ENCODE data around the gene RTKN2. TPM values are rescaled to one million over a fixed set of nuclear protein-coding genes. Genes with fewer than 3 reads are reported as not detected.
"Not testable (repeated sequence)": the region's sequence is repeated elsewhere in the genome, so short reads cannot be mapped to it uniquely, and the experiment has no call there.

Gene RTKN2, protein sequence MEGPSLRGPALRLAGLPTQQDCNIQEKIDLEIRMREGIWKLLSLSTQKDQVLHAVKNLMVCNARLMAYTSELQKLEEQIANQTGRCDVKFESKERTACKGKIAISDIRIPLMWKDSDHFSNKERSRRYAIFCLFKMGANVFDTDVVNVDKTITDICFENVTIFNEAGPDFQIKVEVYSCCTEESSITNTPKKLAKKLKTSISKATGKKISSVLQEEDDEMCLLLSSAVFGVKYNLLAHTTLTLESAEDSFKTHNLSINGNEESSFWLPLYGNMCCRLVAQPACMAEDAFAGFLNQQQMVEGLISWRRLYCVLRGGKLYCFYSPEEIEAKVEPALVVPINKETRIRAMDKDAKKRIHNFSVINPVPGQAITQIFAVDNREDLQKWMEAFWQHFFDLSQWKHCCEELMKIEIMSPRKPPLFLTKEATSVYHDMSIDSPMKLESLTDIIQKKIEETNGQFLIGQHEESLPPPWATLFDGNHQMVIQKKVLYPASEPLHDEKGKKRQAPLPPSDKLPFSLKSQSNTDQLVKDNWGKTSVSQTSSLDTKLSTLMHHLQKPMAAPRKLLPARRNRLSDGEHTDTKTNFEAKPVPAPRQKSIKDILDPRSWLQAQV
- 10 to 100 TPM in 2 of 3 donors, 1 to 10 TPM in 1; 9.2 to 11.8 (median 10.2) TPM for polyA plus RNA-seq (ENCODE audit: insufficient read length in 3 of 3)

DNA sequence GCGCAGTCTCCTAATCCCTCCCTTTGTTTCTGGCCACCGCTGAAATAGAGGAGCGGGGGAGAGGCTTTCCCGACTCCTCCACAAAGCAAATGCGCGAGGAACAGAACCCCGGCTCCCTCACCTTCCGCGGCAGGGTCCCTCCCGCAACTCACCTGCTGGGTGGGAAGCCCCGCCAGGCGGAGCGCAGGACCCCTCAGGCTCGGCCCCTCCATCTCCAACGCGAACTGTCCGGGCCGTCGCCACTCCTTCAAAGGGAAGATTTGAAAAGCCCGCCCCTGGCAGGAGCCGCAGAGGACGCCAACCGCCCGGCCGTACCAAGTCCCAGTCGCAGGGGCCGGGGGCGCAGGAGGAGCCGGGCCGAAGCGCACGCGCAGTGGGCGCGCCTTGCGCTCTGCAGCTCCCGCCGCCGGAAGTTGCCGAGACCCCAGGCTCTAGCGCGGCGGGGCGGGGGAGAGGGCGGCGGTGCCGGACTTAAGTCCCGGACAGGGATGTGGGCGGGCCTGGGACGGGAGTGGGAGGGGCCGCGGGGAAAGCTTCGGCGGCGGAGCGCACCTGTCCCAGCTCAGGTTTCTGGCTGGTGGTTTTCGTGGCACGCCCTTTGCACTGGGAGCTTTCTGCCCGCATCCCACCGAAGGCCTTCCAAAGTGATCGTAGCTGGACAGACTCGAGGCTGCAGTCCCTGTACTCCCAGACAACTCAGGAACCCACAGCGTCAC is at the start of gene RTKN2:
Gene RTKN2, minus strand, starts transcription at position 446 of the 716 bp plus-strand sequence. Its CDS starts 234 bp downstream, at position 212.
- peak; percentile 85 to 94 (median 91) for DNase-seq (ENCODE audit: low read depth in 3 of 3, low spot score in 2 of 3)

DNA sequence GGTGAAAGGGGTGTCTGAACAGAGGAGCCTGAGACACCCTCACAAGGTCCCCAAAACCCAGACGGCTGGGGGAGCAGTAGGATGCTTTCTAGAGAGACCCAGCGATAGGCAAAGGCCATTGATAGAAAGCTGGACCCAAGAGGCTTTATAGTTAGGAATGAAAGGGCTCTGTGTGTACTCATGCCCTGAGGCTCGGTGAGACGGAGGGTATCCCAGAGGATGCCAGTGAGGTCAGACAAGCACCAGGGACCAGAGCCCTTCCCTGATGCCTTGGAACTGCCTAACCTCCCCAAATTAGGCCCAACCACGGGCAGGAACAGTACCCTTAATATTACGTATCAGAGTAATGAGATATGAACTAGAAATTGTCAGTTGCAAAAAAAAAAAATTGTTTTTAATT is 48.6 kb upstream of the RTKN2 start:
- DNase-seq (ENCODE audit: low read depth in 3 of 3, low spot score in 2 of 3): no peak

DNA sequence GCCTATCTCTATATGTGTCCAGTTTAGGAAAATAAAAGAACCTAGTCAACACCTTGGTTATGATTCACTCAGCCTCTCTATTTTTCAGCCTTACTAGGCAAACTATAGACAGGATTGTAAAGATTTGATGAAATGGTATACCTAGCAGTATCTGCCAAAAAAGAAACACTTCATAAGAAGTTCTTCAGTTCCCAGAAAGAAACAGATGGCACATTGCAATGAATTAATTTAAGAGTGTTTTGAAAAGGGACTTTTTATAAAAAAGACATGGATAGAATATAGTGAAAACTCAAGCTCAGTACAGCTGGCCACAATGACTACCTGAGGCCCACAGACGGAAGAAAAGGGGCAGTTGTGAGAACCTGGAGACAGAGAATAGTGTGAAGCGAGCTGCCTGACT is 40.6 kb upstream of the RTKN2 start:
- no peak for DNase-seq (ENCODE audit: low read depth in 3 of 3, low spot score in 2 of 3)

DNA sequence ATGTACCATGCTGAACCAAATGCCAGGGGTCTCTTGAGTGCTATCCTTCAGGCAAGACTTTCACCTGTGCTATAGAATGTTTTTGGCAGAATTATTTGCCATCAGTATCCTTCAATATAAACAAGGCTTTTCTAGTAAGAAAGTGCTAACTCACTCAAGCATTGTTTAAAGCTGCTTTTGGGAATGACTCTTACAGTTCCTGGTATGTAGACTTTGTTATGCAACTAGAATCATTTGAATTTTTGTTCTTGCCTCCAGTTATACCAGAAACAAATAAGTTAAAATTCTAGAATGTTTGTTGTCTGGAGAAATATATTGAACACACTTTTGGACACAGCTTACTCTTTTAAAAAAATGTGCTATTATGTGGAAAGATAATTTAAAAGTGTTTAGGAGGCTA is 39.5 kb upstream of the RTKN2 start:
- no peak for DNase-seq (ENCODE audit: low read depth in 3 of 3, low spot score in 2 of 3)

DNA sequence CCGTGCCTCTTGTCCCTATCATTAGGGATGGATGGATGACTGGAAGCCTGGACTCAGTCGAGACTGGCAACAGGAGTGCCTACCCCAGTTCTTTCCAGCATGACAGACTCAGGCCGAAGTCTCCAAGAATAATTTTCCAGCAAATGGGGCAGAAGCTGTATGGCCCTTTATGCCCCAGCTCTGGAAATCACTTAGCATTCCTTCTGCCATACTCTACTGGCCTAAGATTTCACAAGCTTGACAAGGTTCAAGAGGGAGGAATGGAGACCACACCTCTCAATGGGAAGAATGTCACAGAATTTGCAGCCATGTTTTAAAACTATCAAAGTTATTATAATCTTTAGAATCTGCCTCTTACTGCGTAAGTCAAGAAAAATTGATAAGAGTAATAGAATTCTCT is 39.0 kb upstream of the RTKN2 start:
- no peak for DNase-seq (ENCODE audit: low read depth in 3 of 3, low spot score in 2 of 3)

DNA sequence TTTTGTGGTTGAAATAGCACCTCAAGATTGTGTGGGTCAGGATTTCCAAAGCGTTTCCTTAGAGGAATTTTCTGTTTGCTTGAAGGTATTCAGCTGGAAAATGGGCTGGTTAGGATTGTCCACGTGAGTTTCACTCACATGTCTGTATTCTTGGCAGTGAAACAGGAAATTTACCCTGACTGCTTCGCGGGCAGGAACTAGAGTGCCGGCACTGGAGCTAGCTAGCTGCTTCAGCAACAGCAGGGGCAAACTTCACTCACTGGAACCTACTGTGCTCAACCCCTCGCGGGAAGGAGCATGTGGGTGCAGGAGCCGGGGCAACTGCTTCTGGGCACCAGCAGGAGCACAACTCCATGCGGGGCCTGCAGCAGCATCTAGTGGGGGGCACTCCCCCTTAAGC is 38.0 kb upstream of the RTKN2 start:
- no peak for DNase-seq (ENCODE audit: low read depth in 3 of 3, low spot score in 2 of 3)

DNA sequence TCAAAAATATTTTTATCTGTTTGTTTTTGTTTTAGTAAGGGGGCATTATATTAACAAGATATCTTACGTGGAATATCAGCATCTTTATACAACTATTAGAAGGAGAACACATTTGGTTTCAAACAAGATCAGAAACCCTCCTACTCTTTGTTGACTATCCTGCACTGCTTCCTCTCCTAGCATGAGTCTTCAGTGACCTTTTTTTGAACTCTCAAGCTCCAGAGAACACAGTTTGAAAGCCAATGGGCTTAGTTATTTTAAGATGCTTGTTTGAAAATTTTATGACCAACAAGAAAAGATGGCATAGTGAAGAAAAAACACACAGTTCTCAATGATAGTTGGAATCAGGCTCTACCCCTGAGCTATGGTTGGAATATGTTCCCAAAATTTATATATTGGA is 37.2 kb upstream of the RTKN2 start:
- DNase-seq (ENCODE audit: low read depth in 3 of 3, low spot score in 2 of 3): no peak

DNA sequence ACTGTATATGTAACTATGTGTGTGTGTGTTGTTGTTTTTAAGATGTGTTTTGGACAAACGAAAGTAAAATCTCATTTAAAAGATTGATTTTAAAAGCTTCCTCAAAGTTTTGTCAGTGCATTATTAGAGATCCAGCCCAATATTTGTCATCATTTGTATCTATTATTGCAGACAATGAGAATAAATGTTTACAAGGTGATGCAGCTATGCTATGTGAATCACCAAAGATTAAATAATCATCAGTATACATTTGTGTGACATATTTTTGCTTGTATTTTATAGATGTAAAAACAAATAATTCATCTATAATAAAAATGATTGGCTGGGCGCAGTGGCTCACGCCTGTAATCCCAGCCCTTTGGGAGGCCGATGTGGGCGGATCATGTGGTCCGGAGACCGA is 35.3 kb upstream of the RTKN2 start:
- no peak for DNase-seq (ENCODE audit: low read depth in 3 of 3, low spot score in 2 of 3)

DNA sequence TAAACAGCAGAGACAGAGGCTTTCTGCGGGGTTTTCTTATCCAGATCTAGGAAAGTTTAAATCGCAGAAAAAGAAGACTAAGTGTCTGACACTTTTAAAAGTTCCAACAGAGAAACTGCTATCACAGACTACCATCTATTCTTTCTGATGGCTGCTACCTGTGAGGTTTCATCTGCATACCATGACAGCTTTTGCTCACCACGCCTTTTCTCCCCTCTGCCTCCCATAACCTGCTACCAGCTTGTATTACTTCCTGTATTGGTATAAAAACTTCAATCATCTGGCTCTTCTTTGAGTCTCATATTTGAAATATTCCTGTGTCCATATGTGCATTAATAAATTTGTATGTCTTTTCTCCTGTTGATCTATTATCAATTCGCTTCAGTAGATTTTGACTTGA is 34.1 kb upstream of the RTKN2 start:
- DNase-seq (ENCODE audit: low read depth in 3 of 3, low spot score in 2 of 3): no peak

DNA sequence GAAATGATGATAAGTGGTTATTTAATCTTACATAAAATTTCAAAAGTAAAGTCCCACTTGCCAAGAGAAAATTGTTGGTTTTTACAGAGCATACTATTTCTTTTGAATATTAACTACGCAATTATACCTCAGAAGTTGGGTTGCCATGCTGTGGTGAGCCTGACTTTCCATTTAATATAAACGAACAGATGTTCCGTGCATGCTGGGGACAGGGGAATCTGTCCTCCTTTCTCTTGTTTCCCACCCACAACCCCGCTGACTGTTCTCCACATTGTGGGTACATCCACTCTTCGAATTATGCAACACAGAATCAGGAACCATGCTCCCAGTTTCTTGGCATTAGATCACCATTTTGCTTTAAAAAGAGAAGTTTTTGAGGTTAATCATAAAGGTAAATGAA is 29.2 kb upstream of the RTKN2 start:
- no peak for DNase-seq (ENCODE audit: low read depth in 3 of 3, low spot score in 2 of 3)

DNA sequence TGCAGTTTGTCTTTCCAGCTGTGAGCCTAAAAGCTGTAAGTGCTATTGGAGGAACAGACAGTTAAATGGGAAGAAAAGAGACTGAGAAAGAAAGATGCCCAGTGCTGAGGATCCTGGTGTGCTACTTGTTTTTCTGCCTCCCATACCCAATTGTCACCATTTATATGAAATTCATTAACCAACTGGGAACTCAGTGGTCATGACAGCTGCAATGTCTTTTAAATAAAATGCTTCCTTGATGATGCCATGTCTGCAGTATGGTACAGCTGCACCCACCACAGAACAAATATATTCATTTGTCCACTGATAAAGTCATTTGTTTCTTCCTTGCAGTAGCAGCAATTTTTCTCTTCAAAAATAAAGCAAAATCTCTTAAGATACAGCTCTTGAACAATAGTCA is 15.6 kb upstream of the RTKN2 start:
- DNase-seq (ENCODE audit: low read depth in 3 of 3, low spot score in 2 of 3): no peak

DNA sequence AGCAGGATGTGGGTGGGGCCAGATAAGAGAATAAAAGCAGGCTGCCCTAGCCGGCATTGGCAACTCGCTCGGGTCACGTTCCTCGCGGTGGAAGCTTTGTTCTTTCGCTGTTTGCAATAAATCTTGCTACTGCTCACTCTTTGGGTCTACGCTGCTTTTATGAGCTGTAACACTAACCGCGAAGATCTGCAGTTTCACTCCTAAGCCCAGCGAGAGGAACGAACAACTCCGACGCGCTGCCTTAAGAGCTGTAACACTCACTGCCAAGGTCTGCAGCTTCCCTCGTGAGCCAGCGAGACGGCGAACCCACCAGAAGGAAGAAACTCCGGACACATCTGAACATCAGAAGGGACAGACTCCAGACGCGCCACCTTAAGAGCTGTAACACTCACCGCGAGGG is 12.7 kb upstream of the RTKN2 start:
- DNase-seq (ENCODE audit: low read depth in 3 of 3, low spot score in 2 of 3): not testable (repeated sequence)

DNA sequence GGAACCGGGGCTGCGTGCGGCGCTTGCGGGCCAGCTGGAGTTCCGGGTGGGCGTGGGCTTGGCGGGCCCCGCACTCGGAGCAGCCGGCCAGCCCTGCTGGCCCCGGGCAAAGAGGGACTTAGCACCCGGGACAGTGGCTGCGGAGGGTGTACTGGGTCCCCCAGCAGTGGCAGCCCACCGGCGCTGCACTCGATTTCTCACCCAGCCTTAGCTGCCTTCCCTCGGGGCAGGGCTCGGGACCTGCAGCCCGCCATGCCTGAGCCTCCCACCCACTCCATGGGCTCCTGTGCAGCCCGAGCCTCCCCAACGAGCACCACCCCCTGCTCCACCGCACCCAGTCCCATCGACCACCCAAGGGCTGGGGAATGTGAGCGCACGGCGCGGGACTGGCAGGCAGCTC is 11.7 kb upstream of the RTKN2 start:
- not testable (repeated sequence) for DNase-seq (ENCODE audit: low read depth in 3 of 3, low spot score in 2 of 3)

DNA sequence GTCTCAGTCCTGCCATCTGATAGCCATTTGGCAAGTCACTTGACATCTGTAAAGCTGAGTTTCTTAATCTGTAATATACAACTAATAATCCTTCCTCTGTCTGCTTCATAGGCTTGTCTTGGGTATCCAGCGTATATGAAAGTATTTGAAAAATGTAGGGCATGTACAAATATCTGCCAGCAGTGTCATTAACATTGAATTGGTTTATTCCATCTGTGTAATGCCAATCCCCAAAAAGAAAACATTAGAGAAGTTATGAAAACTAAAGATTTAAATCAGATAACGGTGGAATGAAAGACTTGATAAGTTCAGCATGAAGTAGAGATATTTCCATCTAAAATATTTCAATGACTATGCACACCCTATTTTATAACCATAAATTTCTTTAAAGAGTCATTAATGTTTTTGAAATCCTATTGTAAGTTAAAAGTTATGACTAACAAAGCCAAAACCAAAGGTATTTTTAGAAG is 9.8 kb upstream of the RTKN2 start:
- DNase-seq (ENCODE audit: low read depth in 3 of 3, low spot score in 2 of 3): no peak

DNA sequence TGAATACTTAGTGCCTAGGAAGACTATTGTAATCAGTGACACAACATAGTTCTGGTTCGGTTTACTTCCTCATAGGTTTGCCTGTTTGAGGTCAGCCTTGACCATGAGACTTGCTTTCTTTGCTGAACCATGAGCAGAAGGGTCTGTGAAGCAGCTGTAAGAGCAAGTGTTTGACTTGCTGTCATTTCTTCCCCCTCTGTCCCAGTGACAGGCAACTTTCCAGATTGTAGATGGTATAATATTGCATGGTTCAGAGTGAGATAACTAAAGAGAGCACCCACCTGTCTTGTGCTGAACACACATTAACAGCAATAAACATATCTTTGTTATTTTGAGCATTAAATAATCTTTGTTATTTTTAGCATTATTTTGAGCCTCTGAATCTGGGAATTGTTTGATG is 9.3 kb upstream of the RTKN2 start:
- no peak for DNase-seq (ENCODE audit: low read depth in 3 of 3, low spot score in 2 of 3)

DNA sequence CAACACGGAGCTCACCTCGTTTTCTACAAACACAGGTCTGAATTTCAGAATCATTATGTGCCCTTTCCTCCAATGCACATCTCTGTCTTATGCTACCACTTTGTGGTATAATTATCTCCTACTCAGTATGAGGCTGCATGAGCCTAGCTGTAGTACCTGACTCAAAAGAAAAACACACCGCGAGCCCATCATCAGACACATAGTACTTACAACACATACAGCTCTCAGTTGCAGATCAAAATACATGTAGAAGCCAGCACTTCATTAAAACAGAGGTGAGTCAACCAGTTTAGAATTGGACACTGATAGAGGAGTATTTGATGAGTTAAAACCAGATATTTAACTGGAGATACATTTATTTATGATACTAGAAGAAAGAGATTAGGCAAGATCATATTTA is 1.4 kb upstream of the RTKN2 start:
- no peak for DNase-seq (ENCODE audit: low read depth in 3 of 3, low spot score in 2 of 3)

DNA sequence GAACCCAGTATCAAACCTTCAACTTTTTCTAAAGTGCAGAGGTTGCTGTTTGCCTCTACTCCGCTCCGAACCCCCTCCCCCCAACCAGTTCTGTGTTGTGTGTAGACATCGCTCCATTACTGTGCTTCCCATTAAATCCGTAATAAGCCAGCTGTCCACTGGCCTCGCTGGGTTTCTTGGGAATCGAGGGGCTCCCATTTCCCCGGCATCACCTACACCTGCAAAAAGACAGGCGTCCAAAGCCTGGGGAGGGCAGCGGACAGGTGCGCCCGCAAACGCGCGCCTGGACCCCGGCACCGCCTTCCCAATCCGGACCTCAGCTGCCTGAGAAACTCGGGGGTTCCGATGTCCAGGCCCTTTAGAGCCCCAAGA is 631 bp downstream of the RTKN2 start:
- DNase-seq (ENCODE audit: low read depth in 3 of 3, low spot score in 2 of 3): no peak

DNA sequence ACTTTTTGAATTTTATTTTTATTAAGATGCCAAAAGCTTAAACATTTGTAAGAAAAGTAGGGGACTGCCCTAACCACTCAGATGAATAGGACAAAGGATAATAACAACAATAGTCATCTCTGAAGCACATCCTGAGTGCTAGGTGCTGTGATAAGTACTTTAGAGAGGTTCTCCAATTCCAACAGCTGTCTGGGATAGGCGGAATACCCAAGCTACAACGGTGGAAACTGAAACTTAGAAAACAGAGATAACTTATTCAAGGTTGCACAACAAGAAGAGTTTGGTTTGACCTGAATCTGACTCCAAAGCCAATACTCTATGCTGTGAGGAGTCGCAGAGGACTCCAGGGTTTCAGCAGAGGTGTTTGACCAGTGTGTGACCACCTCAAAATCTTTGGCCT is 2.0 kb downstream of the RTKN2 start:
- DNase-seq (ENCODE audit: low read depth in 3 of 3, low spot score in 2 of 3): no peak

DNA sequence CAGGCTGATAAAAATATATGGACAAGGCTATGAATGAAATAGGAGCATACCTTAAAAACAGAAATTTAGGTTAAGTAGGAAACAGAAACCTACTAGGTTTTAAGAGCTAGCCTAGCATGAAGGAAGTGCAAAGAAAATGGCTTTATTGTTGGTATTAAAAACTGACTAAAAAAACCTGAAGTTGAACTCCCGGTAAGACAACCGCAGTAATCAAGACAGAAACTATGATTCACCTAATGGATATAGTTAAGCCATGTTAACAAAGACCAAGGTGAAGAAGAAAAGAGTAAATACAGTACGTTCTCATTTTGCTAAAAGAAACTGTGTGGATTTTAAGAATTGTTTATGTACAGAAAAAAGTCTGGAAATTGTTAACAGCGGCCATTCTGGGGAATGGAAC is 2.5 kb downstream of the RTKN2 start:
- no peak for DNase-seq (ENCODE audit: low read depth in 3 of 3, low spot score in 2 of 3)

DNA sequence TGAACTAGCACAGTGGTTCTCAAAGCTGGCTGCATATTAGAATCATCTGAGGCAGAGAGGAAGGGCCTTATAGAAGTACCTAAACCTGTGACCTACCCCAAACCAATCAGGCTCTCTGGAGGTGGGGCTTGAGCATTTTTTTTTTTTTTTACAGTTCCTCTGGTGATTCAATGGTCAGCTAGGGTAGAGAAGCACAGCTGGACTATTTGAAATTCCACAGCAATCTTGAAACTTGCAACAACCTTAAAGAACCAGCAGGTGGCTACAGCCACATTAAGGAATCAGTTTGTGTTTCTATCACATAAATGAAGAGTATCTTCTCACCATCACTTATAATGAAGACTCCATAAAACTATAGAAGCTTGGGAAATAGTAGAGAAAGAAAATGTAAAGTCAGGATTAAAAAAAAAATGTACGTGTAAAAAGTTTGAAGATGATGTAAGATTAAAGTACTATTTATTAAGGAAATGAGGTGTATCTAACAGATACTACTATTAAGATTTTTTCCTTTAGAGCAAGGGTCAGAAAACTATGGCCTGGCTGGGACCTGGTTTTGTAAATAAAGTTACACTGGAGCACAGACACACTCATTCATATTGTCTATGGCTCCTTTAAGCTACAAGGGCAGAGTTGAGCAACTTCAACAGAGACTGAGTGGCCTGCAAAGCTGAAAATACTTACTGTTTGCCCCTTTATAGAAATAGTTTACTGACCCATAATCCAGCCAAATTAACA is 3.8 kb downstream of the RTKN2 start:
- peak in 1 of 3 donors; percentile 69 for DNase-seq (ENCODE audit: low read depth in 3 of 3, low spot score in 2 of 3)

DNA sequence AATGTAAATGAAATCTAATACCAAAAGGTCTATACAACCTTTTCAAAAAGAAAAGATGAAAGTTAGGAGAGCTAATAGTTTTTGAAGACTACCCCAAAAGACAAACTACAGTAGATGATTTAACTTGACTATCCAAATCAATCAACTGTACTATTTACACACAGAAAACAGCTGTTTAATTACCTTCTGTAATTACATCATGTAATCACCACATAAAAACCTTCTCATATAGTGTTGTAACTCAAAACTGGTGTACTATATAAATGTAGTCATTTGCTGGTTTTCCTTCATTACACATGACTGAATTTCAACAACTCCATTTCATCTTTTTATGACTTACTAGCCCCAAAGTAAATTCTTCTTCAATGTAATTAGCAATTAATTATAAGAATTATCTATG is 4.5 kb downstream of the RTKN2 start:
- no peak for DNase-seq (ENCODE audit: low read depth in 3 of 3, low spot score in 2 of 3)
